CD4-positive, alpha-beta T cell treated with Interleukin-21 for 1 hour (primary cell): Measurements from ENCODE around the gene DTD1.

ENCODE experiments used
- DNase-seq: peaks from one replicate; pipeline ENCODE4 v3.0.0-alpha.2; 2020

DTD1 gene

GRCh38 chr20:18621004-18621403, 33.1 kb downstream of the DTD1 start:
- no peak for DNase-seq

- DNase-seq, result no peak
Observed at GRCh38 chr20:18623156-18623910, 35.5 kb downstream of the DTD1 start.

GRCh38 chr20:18624948-18625347, 37.1 kb downstream of the DTD1 start:
- no peak for DNase-seq

- no peak for DNase-seq
Observed at GRCh38 chr20:18625907-18626655, 38.2 kb downstream of the DTD1 start.

GRCh38 chr20:18628330-18628920, 40.6 kb downstream of the DTD1 start:
- no peak for DNase-seq

GRCh38 chr20:18632196-18632789, 44.4 kb downstream of the DTD1 start:
- DNase-seq, result peak; percentile 46

- no peak for DNase-seq
Observed at GRCh38 chr20:18633411-18633810, 45.6 kb downstream of the DTD1 start.

GRCh38 chr20:18634501-18634900, 46.6 kb downstream of the DTD1 start:
- no peak for DNase-seq

- no peak for DNase-seq
Observed at GRCh38 chr20:18635380-18635779, 47.5 kb downstream of the DTD1 start.

- DNase-seq, result no peak
Observed at GRCh38 chr20:18637224-18637623, 49.4 kb downstream of the DTD1 start.

GRCh38 chr20:18638768-18639167, 50.9 kb downstream of the DTD1 start:
- no peak for DNase-seq

- DNase-seq, result no peak
Observed at GRCh38 chr20:18639501-18639979, 51.7 kb downstream of the DTD1 start.

- DNase-seq, result no peak
Observed at GRCh38 chr20:18645196-18645745, 57.4 kb downstream of the DTD1 start.

- DNase-seq, result no peak
Observed at GRCh38 chr20:18645851-18646250, 58.0 kb downstream of the DTD1 start.

- no peak for DNase-seq
Observed at GRCh38 chr20:18647777-18648176, 59.9 kb downstream of the DTD1 start.

GRCh38 chr20:18650224-18650623, 62.4 kb downstream of the DTD1 start:
- DNase-seq, result no peak

- DNase-seq, result no peak
Observed at GRCh38 chr20:18653736-18654447, 66.0 kb downstream of the DTD1 start.

GRCh38 chr20:18654448-18654773, 66.6 kb downstream of the DTD1 start:
- DNase-seq, result no peak

- DNase-seq, result no peak
Observed at GRCh38 chr20:18657575-18657974, 69.7 kb downstream of the DTD1 start.

- DNase-seq, result no peak
Observed at GRCh38 chr20:18662279-18663040, 74.6 kb downstream of the DTD1 start.

GRCh38 chr20:18663932-18664331, 76.1 kb downstream of the DTD1 start:
- DNase-seq, result no peak

GRCh38 chr20:18665135-18665534, 77.3 kb downstream of the DTD1 start:
- no peak for DNase-seq
